Glomerular endothelial cell (primary cell): ENCODE data around the gene CRIP1. TPM values are rescaled to one million over a fixed set of nuclear protein-coding genes. Genes with fewer than 3 reads are reported as not detected.

Experiments used
- DNase-seq: peaks from one replicate; pipeline ENCODE4 v3.0.0-alpha.2; 2011; ENCODE audit warnings: low read depth, low spot score; ENCODE audit errors: extremely low read depth
- total RNA-seq: library from RNA; depleted of rRNA; stranded (reverse); fragments of >200 nt; gene quantifications from 2 replicates; pipeline ENCODE4 v1.2.3, GENCODE V29; 2015

Gene CRIP1
- total RNA-seq, 1 donor from 2014 or later: 2.0 TPM

- DNase-seq: no peak
Observed at GRCh38 chr14:105480199-105480746, 6.4 kb upstream of the CRIP1 start.

- DNase-seq: no peak
Observed at GRCh38 chr14:105480807-105481801, 5.6 kb upstream of the CRIP1 start.

- DNase-seq: no peak
Observed at GRCh38 chr14:105481886-105482457, 4.7 kb upstream of the CRIP1 start.

- DNase-seq: no peak
Observed at GRCh38 chr14:105482486-105483110, 4.1 kb upstream of the CRIP1 start.

- no peak for DNase-seq
Observed at GRCh38 chr14:105483300-105484068, 3.2 kb upstream of the CRIP1 start.

GRCh38 chr14:105484069-105484996 is 2.4 kb upstream of the CRIP1 start:
- no peak for DNase-seq

GRCh38 chr14:105484997-105485393 is 1.7 kb upstream of the CRIP1 start:
- DNase-seq: no peak

- no peak for DNase-seq
Observed at GRCh38 chr14:105485739-105486162, 935 bp upstream of the CRIP1 start.

- no peak for DNase-seq
Observed at GRCh38 chr14:105486974-105487448, 325 bp downstream of the CRIP1 start.

GRCh38 chr14:105487449-105487985 is 831 bp downstream of the CRIP1 start:
- DNase-seq: no peak

GRCh38 chr14:105487986-105488777 is 1.5 kb downstream of the CRIP1 start:
- DNase-seq: no peak

GRCh38 chr14:105488781-105489541 is 2.3 kb downstream of the CRIP1 start:
- DNase-seq: no peak

- DNase-seq: no peak
Observed at GRCh38 chr14:105489542-105490266, 3.0 kb downstream of the CRIP1 start.

- no peak for DNase-seq
Observed at GRCh38 chr14:105490267-105490571, 3.5 kb downstream of the CRIP1 start.

- peak; percentile 97 for DNase-seq
Observed at GRCh38 chr14:105490572-105491365, 4.1 kb downstream of the CRIP1 start, which contains the start of gene TEDC1. TSS of gene TEDC1 (plus strand) at chr14:105491246. CDS start at chr14:105491376, 130 bp downstream.

- no peak for DNase-seq
Observed at GRCh38 chr14:105491366-105491973, 4.8 kb downstream of the CRIP1 start.
